ENCODE data around the gene GNAI3. TPM values are rescaled to one million over a fixed set of nuclear protein-coding genes. Genes with fewer than 3 reads are reported as not detected.

The GNAI3 gene
- total RNA-seq, 1 experiment from 2014 or later, result 10.0 TPM

DNA sequence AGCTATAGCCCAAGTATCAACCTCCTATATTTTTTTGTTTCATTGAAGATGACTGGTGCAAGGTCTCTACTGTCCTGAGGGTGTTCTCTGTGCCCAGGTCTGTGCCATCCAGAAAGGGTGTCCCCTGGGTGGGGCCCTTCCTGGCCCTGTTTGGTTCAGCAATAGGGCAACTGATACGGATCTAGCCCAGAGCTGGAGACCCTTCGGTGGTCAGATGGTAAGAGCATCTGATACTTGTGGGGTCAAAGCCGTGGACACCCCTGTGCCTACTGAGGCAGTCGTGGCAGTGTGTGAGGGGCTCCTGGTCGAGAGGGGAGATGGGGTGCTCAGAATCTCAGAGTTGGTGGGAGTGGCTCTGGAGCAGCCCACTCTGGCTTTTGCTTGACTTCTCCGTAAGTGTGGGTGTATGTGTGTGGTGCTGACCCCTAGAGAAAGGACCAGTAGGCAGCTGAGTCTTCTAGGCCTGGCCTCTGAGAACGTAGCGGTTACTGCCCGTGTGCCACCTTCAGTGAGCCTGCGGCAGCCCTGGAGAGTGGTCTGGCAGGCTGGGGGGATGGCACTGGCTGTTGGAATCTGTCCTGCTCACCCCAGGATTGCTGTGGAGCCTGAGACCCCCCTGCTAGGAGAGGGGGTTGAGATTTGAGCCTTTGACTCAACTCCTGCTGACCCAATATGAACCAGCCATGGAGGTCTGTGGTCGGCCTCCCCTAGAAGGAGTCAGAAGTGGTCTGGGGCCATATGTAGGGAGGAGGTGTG is 73.9 kb downstream of the GNAI3 start:
- Histone ChIP-seq H3K36me3 (ENCODE audit: low read depth) (peaks cover 9% of the 10 kb centered on the region; the same call in 1 of the 2 replicates), H3F3A (ENCODE audit: insufficient read depth, low read depth) (peaks cover 35% of the 10 kb centered on the region), H3K4me3 (no peak overlapping the region), H3K9me2 (ENCODE audit: insufficient read depth) (no peaks in the 10 kb centered on the region), H3K9me3 (ENCODE audit: insufficient read depth, low read depth) (no peaks in the 10 kb centered on the region), H3K27me3 (ENCODE audit: insufficient read depth, low read depth) (no peaks in the 10 kb centered on the region), H3K27ac (no peak overlapping the region), H2AFZ (no peak overlapping the region), H3K79me2 (ENCODE audit: low read depth) (peaks cover 63% of the 10 kb centered on the region), H3K4me2 (peak overlapping the region; percentile 95; the same call in 1 of the 2 replicates), H3K4me1 (replicated peaks; ENCODE audit: insufficient read depth) (peaks cover 32% of the 10 kb centered on the region), H4K20me1 (ENCODE audit: insufficient read depth) (peaks cover 34% of the 10 kb centered on the region)
- intact Hi-C loops (cut with micrococcal nuclease; ENCODE audit: unreplicated experiment), result loop anchor here (5.0 kb wide), 1 partner anchor 75 kb away; the partner anchor contains the start of gene GNAI3
- peak in 1 of 2 experiments; percentile 20 for DNase-seq
- POLR2A ChIA-PET (ENCODE audit: unreplicated experiment), result no interaction called here
- TF ChIP-seq EZH2 (IDR thresholded peaks at IDR 0.05; ENCODE audit: low read depth), result no peak
- TF ChIP-seq CTCF (conservative IDR thresholded peaks at IDR 0.05), result no peak
- CTCF ChIA-PET, result no interaction called here
- no TSS peak for BruUV-seq (replicated peaks)

DNA sequence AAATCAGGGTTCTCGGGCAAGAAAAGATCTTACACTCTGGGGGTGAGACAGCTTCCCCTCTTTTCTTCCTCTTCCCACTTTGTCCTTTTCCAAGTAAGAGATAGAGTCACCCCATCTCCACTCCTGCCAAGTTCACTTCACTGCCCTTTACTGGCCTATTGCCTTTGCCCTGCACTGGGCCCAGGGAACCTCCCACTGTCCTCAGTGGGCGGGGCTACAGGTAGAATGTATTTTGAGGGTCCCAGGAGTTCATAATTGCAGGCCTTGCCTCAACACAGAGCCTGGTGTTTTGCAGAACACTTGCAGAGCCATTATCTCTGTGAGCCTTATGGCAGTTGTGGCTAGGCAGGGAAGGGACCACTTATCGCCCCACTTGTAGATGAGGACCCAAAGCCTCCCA is 74.5 kb downstream of the GNAI3 start:
- Histone ChIP-seq H3K79me2 (ENCODE audit: low read depth) (peaks cover 63% of the 10 kb centered on the region), H4K20me1 (ENCODE audit: insufficient read depth) (peaks cover 34% of the 10 kb centered on the region), H3K4me1 (replicated peaks; ENCODE audit: insufficient read depth) (peaks cover 27% of the 10 kb centered on the region), H3K27me3 (ENCODE audit: insufficient read depth, low read depth) (no peaks in the 10 kb centered on the region), H3K4me2 (no peak overlapping the region), H3K9me2 (ENCODE audit: insufficient read depth) (no peaks in the 10 kb centered on the region), H2AFZ (no peak overlapping the region), H3K4me3 (no peak overlapping the region), H3F3A (ENCODE audit: insufficient read depth, low read depth) (peaks cover 29% of the 10 kb centered on the region), H3K27ac (no peak overlapping the region), H3K36me3 (ENCODE audit: low read depth) (peaks cover 13% of the 10 kb centered on the region; the same call in 1 of the 2 replicates), H3K9me3 (ENCODE audit: insufficient read depth, low read depth) (no peaks in the 10 kb centered on the region)
- no TSS peak for BruUV-seq (replicated peaks)
- CTCF ChIA-PET, result no interaction called here
- TF ChIP-seq CTCF (conservative IDR thresholded peaks at IDR 0.05), result no peak
- TF ChIP-seq EZH2 (IDR thresholded peaks at IDR 0.05; ENCODE audit: low read depth), result no peak
- POLR2A ChIA-PET (ENCODE audit: unreplicated experiment), result no interaction called here
- intact Hi-C loops (cut with micrococcal nuclease; ENCODE audit: unreplicated experiment), result loop anchor here (5.0 kb wide), 1 partner anchor 76 kb away; the partner anchor contains the start of gene GNAI3
- DNase-seq, result no peak

DNA sequence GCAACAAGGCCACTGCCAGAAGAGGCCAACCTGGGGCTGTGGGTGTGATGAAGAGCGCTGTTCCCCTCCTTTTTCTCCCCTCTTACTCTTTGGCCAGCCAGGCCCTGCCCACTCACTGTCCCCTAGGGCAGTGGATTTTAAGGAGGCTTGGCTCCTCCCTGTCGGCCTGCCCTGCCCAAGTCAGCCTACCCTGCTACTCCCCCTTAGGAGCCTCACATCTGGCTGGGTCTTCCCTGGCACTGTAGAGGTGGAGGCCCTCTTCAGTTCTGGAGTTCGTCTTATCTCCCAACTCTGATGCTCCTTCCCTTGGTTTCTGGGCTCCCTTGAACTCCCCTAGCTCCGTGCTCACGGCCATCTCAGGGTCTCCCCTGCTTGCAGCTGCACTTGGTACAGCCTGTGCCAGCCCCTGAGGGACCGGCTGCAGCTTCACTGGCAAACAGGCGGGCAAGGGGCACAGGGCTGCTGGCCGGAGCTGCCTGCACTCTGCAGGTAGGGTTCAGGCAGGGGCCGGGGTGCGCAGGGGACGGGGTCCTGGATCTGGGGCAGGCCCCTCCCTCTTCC is 75.3 kb downstream of the GNAI3 start:
- no peak overlapping the region for H3K27ac ChIP-seq
- no peak overlapping the region for H3K4me2 ChIP-seq

More for the DNA sequence above, 75.3 kb downstream of the GNAI3 start:
- no peaks in the 10 kb centered on the region for H3K9me2 ChIP-seq (ENCODE audit: insufficient read depth)
- TF ChIP-seq EZH2 (IDR thresholded peaks at IDR 0.05; ENCODE audit: low read depth), result no peak
- no peak for TF ChIP-seq CTCF (conservative IDR thresholded peaks at IDR 0.05)
- no peaks in the 10 kb centered on the region for H3K27me3 ChIP-seq (ENCODE audit: insufficient read depth, low read depth)
- peaks cover 60% of the 10 kb centered on the region for H3K79me2 ChIP-seq (ENCODE audit: low read depth)
- BruUV-seq (replicated peaks), result no TSS peak
- peaks cover 19% of the 10 kb centered on the region for H3K4me1 ChIP-seq (replicated peaks; ENCODE audit: insufficient read depth)
- H2AFZ ChIP-seq, result no peak overlapping the region
- H3K4me3 ChIP-seq, result no peak overlapping the region
- peaks cover 21% of the 10 kb centered on the region; the same call in 1 of the 2 replicates for H3F3A ChIP-seq (ENCODE audit: insufficient read depth, low read depth)
- POLR2A ChIA-PET (ENCODE audit: unreplicated experiment), result no interaction called here
- H3K36me3 ChIP-seq (ENCODE audit: low read depth), result peaks cover 19% of the 10 kb centered on the region; the same call in 1 of the 2 replicates
- intact Hi-C loops (cut with micrococcal nuclease; ENCODE audit: unreplicated experiment), result loop anchor here (5.0 kb wide), 1 partner anchor 76 kb away; the partner anchor contains the start of gene GNAI3
- H4K20me1 ChIP-seq (ENCODE audit: insufficient read depth), result peaks cover 34% of the 10 kb centered on the region
- CTCF ChIA-PET, result no interaction called here
- no peaks in the 10 kb centered on the region for H3K9me3 ChIP-seq (ENCODE audit: insufficient read depth, low read depth)
- DNase-seq, result no peak

Measured in PC-9 (cell line).